HG02870 (cell line): Measurements from ENCODE around the gene CLCN3.
"Not testable (repeated sequence)": the region's sequence is repeated elsewhere in the genome, so short reads cannot be mapped to it uniquely, and the experiment has no call there.

Source experiments
- ATAC-seq: cut with Tn5 transposase; IDR thresholded peaks from one replicate; pipeline ENCODE4 v1.9.1; 2021; ENCODE audit warnings: mild to moderate bottlenecking, moderate library complexity; ENCODE audit not compliant: unreplicated experiment

Gene CLCN3

DNA sequence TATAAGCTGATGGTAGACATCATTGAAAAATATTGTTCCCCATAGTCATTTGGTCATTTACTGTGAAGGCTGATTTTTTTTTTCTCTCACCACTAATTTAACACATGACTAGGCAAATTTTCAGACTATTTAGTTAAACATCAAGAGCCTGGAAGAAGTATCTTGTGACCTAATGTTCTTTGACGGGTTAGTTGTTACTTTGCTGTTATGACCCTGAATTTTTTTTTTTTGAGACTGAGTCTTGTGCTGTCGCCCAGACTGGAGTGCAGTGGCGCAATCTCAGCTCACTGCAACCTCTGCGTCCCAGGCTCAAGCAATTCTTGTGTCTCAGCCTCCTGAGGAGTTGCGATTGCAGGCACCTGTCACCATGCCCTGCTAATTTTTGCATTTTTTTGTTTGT is 70.4 kb downstream of the CLCN3 start:
- ATAC-seq, result no peak

GRCh38 chr4:169698331-169698730 is 78.0 kb downstream of the CLCN3 start:
- ATAC-seq, result no peak

GRCh38 chr4:169707958-169708643 is 87.7 kb downstream of the CLCN3 start:
- ATAC-seq, result no peak

DNA sequence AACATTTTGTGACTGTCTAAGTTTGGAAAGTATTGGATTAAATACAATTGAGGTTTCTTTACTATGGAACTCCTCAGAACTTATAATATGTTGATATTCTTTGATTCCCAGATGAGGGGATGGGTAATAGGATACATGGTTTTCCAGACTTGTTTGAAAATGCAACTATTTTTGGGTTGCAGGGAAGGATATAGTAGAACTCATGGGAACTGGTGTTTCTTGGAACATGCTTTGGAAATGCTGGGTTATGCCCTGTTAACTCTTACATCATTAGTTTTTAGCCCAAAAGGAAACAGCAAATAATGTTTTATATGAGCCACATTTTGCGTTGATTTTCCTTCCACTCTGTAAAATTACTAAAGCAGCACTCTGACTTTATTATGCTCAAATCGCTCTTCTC is 95.4 kb downstream of the CLCN3 start:
- no peak for ATAC-seq

- no peak for ATAC-seq
Observed at GRCh38 chr4:169716677-169717076, 96.3 kb downstream of the CLCN3 start.

GRCh38 chr4:169720529-169720928 is 100.2 kb downstream of the CLCN3 start:
- ATAC-seq, result no peak

GRCh38 chr4:169723207-169723965 is 103.0 kb downstream of the CLCN3 start:
- ATAC-seq, result no peak

DNA sequence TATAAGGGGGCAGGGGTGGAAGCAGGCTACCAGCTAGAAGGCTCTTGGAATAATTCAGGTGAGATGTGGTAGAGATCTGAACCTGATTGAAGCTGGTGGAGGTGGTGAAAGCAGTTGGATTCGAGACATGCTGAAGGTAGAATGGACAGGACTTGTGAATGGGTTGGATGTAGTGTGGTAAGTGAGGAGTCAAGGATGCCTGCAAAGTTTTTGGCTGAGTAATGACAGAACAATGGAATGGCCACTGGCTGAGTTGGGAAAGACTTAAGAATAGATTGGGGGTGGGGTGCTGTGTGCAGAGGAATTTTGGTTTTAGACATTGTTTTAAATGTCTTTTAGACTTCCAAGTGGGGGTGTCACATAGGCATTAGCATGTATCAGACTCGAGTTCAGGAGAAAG is 103.9 kb downstream of the CLCN3 start:
- ATAC-seq, result no peak

DNA sequence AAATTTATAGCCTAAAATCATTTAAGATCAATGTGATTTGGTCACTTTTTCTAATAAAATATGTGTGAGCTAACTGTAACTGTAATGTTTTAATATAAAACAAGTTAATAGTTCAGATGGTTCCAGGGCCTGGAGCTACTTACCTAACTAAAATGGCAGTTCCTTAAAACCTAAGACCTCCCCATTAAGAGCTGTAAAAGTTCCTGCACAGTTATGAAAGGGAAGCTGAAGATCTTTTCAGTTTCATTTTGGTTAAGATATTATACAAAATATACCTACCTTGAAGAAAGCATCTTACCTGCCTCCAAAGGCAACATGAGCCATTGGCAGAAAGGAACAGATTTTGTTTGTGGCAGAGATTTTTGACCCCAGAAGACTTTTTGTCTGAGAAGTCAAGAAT is 107.2 kb downstream of the CLCN3 start:
- ATAC-seq, result peak; percentile 44

DNA sequence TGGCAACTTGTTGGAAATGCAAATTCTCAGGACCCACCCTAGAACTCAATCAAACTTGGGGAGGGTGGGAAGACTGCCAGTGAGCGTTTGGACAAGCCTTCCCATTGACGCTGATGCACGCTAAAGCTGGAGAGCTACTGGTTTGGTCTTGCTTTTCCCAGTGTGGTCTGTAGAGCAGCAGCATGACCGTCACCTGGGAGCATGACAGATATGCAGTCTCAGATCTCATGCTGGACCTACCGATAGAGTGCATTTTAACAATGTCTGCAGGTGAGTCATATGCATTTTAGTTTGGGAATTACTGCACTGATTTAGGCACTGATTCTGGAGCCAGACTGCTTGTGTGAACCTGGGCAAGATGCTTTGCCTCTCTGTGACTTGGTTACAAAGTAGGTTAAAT is 110.2 kb downstream of the CLCN3 start:
- no peak for ATAC-seq

GRCh38 chr4:169738604-169739003 is 118.2 kb downstream of the CLCN3 start:
- not testable (repeated sequence) for ATAC-seq

- no peak for ATAC-seq
Observed at GRCh38 chr4:169741569-169741968, 121.2 kb downstream of the CLCN3 start.

GRCh38 chr4:169744601-169745000 is 124.2 kb downstream of the CLCN3 start:
- ATAC-seq, result no peak

GRCh38 chr4:169745291-169745690 is 124.9 kb downstream of the CLCN3 start:
- ATAC-seq, result no peak

- ATAC-seq, result peak; percentile 31
Observed at GRCh38 chr4:169756971-169757574, 136.7 kb downstream of the CLCN3 start.

- ATAC-seq, result peak; percentile 93
Observed at GRCh38 chr4:169757575-169758184, 137.3 kb downstream of the CLCN3 start, which contains the start of gene HPF1. Gene HPF1 (minus strand): TSS chr4:169757944. CDS start chr4:169757877, 67 bp downstream.

DNA sequence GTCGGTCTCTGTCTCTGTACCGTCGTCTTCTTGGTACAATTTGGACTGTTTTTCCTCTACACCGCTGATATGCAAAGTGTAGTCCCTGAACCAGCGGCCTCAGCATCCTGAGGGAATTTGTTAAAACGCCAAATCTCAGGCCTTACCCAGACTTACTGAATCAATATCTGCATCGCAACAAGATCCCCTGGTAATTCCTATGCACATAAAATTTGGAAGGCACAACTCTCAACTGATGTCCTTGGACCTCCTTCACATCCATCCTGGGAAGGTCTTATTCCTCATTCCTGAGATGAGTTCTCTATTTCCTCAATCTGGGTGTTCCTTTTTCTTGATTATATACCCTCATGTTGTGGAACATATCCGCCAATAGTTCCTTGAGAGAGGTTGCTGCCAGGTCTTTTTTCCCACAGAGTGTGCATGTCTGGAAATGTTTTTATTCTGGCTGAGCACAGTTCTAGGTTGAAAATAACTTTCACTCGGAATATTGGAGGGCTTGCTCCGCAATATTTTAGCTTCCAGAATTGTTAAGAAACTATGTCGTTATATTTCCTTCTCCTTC is 138.1 kb downstream of the CLCN3 start:
- no peak for ATAC-seq

DNA sequence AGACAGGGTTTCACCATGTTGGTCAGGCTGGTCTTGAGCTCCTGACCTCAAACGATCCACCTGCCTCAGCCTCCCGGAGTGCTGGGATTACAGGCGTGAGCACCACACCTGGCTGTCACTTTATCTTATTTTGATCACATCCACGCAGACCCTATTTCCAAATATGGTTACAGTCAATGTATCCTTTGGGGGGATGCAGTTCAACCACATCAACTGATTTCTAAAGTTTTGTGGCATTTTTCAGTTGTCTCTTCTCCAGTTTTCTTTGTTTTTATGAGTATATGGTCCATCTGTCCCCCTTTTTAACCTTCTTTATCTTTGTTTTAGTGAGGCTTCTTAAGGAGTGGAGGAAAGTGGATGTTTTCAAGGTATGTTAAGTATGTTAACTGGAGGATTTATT is 141.5 kb downstream of the CLCN3 start:
- ATAC-seq, result no peak

DNA sequence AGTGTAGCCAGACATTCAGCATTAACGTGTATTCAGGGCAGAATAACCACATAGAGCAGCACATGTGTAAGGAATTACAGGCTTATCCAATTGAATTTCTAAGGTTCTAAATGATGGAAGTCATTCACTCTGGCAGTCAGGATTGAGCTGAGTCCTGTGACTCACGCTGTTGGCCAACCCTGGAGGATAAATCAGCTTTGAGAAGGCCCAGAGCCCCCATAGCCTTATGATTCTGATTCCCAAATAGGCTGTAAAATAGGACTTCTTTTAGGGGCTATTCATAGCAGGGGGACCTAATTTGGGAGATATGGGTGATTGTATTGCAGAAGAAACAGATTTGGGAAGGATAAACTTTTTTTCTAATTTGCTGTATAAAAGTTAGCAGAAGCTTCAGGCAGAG is 145.5 kb downstream of the CLCN3 start:
- no peak for ATAC-seq

- no peak for ATAC-seq
Observed at GRCh38 chr4:169766741-169767140, 146.4 kb downstream of the CLCN3 start.

DNA sequence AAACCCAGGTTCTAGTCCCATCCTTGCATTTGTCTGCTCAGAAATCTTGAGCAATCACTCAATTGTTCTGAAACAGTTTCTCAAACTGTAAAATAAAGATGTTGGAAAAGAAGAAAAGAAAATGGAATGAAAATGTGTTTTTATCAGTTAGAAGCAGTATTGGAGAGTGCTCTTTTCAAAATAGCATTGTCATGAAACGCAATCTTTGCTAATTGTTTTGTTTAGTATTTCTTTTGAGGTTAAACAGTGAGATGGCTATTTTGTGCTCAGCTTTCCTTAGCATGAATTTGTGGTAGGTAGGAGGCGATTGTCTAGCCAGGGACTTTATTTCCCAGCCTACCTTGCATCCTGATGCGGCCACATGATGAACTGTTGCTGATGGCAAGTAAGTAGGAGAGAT is 148.0 kb downstream of the CLCN3 start:
- no peak for ATAC-seq
